HUES48 (cell line): ENCODE data around the gene AZIN2.

Experiments
- H3K27ac ChIP-seq: one replicate; pipeline ENCODE4 v1.7.0; 2013; ENCODE audit warnings: low read depth, low read length, inconsistent platforms
- H3K27me3 ChIP-seq: 2 replicates; pipeline ENCODE4 v1.6.1; 2013; ENCODE audit warnings: mild to moderate bottlenecking, low read length; ENCODE audit not compliant: control insufficient read depth, insufficient read depth
- H3K36me3 ChIP-seq: 2 replicates; pipeline ENCODE4 v1.6.1; 2013; ENCODE audit warnings: low read length; ENCODE audit not compliant: control insufficient read depth, insufficient read depth
- H3K4me1 ChIP-seq: 2 replicates; pipeline ENCODE4 v1.6.1; 2013; ENCODE audit warnings: mild to moderate bottlenecking, low read length; ENCODE audit not compliant: control insufficient read depth, insufficient read depth
- H3K4me3 ChIP-seq: 2 replicates; pipeline ENCODE4 v1.5.1; 2013; ENCODE audit warnings: mild to moderate bottlenecking, low read depth, low read length
- H3K9ac ChIP-seq: 2 replicates; pipeline ENCODE4 v1.6.1; 2013; ENCODE audit warnings: mild to moderate bottlenecking, low read depth, low read length, moderate library complexity
- H3K9me3 ChIP-seq: 2 replicates; pipeline ENCODE4 v1.6.1; 2013; ENCODE audit warnings: low read length; ENCODE audit not compliant: control insufficient read depth, insufficient read depth

AZIN2 gene

DNA sequence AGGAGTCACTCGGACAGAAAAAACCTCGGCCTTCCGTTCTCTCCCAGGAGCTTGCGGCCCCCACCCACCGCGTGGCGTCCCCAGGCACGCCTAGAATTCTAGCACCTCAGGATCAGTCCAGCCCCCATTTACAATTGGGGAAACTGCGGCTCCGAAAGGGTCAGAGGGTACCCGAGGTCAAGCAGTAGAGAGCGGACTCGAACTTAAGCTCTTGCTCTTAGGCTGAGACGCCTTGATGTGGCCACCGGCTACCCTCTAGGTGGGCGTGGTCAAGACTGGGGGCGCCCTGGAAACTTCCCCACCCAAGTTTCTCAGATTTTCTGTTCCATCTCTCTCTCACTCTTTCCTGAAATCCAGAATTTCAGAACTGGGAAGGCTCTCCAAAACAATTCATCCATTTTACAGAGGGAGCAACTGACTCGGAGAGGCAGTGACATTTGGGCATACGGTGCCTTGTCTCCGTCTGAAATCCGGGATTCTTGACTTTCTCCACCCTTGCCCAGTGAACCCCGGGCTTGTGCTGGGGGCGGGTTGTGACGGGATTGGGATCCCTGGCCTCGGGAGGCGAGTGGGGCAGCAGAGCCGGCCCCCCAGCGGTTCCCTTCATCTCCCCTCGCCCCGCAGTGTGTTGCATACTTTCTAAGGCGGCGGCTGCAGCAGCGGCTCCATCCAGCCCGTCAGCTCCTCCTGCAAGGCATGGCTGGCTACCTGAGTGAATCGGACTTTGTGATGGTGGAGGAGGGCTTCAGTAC is 777 bp downstream of the AZIN2 start:
- Histone ChIP-seq H3K4me1 (no peaks in the 10 kb centered on the region), H3K36me3 (no peaks in the 10 kb centered on the region), H3K9ac (no peak overlapping the region), H3K27me3 (peaks cover 60% of the 10 kb centered on the region), H3K4me3 (peak overlapping the region; percentile 76), H3K27ac (no peak overlapping the region), H3K9me3 (no peaks in the 10 kb centered on the region)

DNA sequence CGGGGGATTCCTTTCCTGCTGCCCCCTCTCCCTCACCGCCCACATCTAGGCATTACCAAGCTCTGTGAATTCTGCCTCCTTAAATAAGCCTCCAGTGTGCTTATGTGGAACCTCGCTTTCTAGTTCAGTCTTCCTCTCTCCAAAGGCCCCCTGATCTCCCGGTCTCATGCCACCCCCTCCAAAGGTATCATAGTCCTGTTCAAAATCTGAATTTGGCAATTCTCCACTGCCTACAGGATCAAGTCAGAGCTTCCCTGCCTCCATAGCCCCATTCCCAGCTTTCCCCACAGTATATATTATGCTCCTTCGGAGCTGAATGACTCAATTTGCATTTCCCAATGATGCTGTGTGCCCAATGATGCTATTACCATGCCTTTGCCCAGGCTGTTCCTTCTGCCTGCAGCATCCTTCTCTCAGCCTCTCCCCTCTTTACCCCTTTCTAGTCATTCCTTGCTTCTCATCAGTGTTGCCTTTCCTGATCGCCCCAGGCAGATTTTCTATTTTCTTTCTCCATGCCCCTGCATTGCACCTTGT is 1.7 kb downstream of the AZIN2 start:
- Histone ChIP-seq H3K4me1 (no peaks in the 10 kb centered on the region), H3K9ac (no peak overlapping the region), H3K27ac (no peak overlapping the region), H3K27me3 (peaks cover 60% of the 10 kb centered on the region), H3K4me3 (no peak overlapping the region), H3K9me3 (no peaks in the 10 kb centered on the region), H3K36me3 (no peaks in the 10 kb centered on the region)

DNA sequence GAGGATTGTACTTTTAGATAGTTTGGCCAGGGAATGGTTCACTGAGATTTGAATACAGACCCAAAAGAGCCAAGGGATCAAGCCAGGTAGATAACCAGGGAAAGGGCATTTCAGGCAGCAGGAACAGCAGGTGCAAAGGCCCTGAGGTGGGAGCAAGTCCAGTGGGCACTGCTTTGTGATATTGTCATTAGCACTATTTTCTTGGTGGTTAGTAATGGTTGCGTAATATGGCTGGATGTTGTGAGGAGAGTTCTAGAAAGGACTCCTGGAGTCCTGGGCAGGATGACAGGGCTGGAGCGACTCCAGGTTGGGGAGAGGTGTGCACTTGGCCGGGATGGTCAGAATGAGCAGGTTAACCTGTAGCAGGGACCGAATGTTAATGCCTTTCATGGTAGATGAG is 4.4 kb downstream of the AZIN2 start:
- Histone ChIP-seq H3K4me1 (no peaks in the 10 kb centered on the region), H3K9ac (no peak overlapping the region)

DNA sequence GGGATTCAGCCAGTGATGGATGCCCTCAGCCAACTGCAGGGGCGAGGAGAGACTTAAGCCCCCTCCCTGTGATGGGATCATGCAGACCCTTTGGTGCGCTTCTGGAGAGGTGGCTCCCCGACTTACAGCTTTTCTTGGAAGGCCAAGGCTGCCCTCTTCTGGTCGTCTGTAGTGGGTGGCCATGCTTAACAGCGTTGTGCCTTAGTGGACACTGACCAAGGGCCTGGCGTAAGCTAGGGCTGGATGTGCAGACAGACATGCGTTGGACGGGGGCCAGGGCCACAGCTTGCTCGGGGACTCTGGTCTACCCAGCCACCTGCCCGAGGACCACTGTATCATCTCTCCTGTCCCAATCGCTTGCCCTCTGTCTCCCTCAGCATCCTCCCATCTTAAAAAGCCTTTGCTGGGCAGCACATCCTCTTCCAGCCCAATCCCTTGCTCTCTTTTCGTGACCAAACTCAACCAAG is 5.5 kb downstream of the AZIN2 start:
- Histone ChIP-seq H3K27ac (no peak overlapping the region), H3K36me3 (no peaks in the 10 kb centered on the region), H3K27me3 (peaks cover 48% of the 10 kb centered on the region), H3K4me3 (no peak overlapping the region), H3K9me3 (no peaks in the 10 kb centered on the region), H3K9ac (no peak overlapping the region), H3K4me1 (no peaks in the 10 kb centered on the region)

More for the DNA sequence above, 4.4 kb downstream of the AZIN2 start:
- Histone ChIP-seq H3K27me3 (peaks cover 56% of the 10 kb centered on the region), H3K9me3 (no peaks in the 10 kb centered on the region), H3K4me3 (no peak overlapping the region), H3K27ac (no peak overlapping the region), H3K36me3 (no peaks in the 10 kb centered on the region)

DNA sequence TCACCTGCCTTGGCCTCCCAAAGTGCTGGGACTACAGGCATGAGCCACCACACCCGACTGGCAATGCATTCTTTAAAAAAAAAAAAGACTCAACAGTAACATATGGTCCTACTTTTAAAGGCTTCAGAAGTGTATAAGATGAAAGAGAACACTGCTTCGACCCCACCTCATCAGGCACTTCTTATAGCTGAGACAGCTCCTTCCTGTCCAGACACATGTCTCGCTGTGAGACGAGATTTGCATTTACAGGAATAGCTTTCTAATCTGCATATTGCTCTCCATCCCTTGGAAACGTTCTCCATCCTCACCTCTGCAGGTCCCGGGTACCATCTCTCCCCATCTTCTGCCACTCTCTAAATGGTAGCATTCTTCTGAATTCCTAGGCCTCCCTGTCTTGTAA is 6.7 kb downstream of the AZIN2 start:
- no peaks in the 10 kb centered on the region for H3K36me3 ChIP-seq
- 0 out of 2 replicates have a peak, but pooled peaks cover 3% of the 10 kb centered on the region for H3K4me1 ChIP-seq
- no peak overlapping the region for H3K9ac ChIP-seq
- H3K27ac ChIP-seq: no peak overlapping the region
- H3K9me3 ChIP-seq: no peaks in the 10 kb centered on the region
- H3K4me3 ChIP-seq: no peak overlapping the region
- H3K27me3 ChIP-seq: peaks cover 35% of the 10 kb centered on the region

DNA sequence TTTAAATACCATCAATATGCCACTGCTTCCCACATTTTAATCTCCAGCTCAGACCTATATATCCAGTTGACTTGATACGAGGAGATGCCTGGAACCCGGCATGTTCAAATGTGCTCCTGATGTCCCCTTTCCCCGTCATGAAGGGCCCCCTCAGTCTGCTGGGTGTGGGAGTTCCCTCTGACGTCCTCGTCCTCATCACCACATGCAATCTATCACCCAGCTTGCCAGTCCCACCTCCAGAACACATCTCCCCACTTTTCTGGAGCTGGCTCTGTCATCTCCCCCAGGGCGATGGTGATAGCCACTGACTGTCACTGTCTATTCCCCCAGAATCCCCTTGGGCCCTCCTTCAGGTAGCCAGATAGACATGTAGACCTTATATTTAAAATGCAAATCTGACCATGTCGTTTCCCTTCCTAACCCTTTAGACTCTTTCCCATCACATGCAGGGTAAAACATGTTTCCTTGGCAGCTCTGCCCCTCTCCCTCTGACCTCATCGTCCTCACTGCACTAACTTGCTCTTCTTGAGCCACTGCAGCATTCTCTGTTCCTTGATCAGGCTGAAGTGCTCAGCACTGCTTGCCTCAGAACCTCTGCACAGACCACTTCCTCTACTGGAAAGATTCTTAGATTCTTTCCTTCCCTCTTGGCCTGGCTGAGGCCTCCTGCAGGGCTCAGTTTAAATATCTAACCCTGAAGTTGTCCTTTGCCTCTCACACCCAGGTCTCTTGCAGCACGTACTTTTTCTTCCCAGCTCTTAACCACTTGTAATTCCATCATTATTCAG is 7.4 kb downstream of the AZIN2 start:
- Histone ChIP-seq H3K27me3 (peaks cover 29% of the 10 kb centered on the region), H3K9ac (no peak overlapping the region), H3K9me3 (no peaks in the 10 kb centered on the region), H3K36me3 (no peaks in the 10 kb centered on the region), H3K27ac (no peak overlapping the region), H3K4me3 (no peak overlapping the region), H3K4me1 (peaks cover 4% of the 10 kb centered on the region; the same call in 1 of the 2 replicates)

DNA sequence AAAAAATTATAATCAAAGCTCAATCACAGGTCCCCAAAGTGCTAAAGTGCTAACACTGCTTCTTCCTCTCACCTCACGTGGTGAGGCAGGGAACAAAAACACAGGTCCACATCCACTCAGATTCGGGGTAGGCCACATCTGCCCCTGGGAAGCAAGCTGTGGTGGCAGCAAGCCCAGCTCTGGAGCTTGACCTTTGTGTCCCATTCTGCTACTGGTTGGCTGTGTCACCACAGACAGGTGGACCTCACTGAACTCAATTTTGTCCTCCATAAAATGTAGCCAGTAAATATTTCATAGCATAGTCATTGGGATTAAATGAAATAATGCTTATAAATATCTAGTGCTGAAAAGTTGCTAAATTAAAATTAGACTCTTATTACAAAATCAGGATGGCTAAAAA is 8.5 kb downstream of the AZIN2 start:
- Histone ChIP-seq H3K4me1 (peaks cover 4% of the 10 kb centered on the region; the same call in 1 of the 2 replicates), H3K9ac (no peak overlapping the region), H3K27me3 (peaks cover 18% of the 10 kb centered on the region), H3K9me3 (no peaks in the 10 kb centered on the region), H3K27ac (no peak overlapping the region), H3K4me3 (no peak overlapping the region), H3K36me3 (no peaks in the 10 kb centered on the region)

DNA sequence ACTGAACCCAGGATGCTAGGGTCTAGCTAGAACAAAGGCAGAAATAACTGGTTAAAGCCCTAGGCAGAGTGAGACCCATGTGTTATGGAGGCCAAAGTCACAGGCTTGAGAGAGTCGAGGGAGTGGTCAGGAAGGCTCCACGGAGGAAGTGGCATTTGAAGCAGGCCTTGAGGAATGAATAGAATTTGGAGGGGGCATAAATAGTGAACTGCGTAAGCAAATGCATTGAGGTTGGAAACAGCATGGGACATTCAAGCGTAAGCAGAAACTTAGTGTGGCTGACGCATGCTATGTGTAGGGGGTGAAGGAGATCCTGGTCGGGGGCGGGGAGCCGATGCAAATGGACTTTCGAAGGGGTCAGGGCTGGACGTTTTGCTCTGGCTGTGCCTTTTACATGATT is 11.5 kb downstream of the AZIN2 start:
- Histone ChIP-seq H3K9ac (no peak overlapping the region), H3K27ac (no peak overlapping the region), H3K4me3 (no peak overlapping the region)

DNA sequence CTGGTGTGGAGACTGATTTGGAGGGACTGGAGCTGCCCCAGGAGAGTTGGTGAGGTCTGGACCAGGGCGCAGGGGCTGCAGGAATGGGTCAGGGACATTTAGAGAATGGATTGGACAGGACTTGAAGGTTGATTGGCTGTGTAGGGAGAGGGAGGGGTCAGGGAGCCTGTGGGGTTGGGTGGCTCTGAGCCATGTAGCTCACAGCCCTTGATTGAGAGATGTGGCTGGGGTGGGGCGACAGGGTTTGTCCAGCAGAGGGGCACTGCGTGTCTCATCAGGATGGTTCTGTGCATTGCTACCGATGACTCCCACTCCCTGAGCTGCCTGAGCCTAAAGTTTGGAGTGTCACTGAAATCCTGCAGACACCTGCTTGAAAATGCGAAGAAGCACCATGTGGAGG is 12.1 kb downstream of the AZIN2 start:
- Histone ChIP-seq H3K27me3 (no peaks in the 10 kb centered on the region), H3K27ac (no peak overlapping the region), H3K9me3 (no peaks in the 10 kb centered on the region), H3K4me1 (peaks cover 4% of the 10 kb centered on the region; the same call in 1 of the 2 replicates), H3K4me3 (no peak overlapping the region), H3K9ac (no peak overlapping the region), H3K36me3 (no peaks in the 10 kb centered on the region)

More for the DNA sequence above, 11.5 kb downstream of the AZIN2 start:
- Histone ChIP-seq H3K36me3 (no peaks in the 10 kb centered on the region), H3K9me3 (no peaks in the 10 kb centered on the region), H3K4me1 (peaks cover 4% of the 10 kb centered on the region; the same call in 1 of the 2 replicates), H3K27me3 (no peaks in the 10 kb centered on the region)

DNA sequence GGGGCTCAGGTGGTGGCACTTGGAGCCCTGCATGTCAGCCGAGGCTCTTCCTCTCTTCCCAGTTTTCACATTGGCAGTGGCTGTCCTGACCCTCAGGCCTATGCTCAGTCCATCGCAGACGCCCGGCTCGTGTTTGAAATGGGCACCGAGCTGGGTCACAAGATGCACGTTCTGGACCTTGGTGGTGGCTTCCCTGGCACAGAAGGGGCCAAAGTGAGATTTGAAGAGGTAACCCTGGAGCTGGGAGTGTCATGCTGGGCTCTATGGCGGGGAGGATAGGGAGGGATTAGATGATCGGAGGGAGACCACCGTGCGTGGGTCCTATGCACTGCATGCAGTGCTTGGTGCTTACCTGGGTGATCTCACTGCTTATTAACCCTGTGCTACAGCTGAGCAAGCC is 13.5 kb downstream of the AZIN2 start:
- Histone ChIP-seq H3K4me3 (no peak overlapping the region), H3K36me3 (no peaks in the 10 kb centered on the region), H3K27me3 (no peaks in the 10 kb centered on the region), H3K9me3 (no peaks in the 10 kb centered on the region), H3K27ac (no peak overlapping the region), H3K9ac (no peak overlapping the region), H3K4me1 (peaks cover 4% of the 10 kb centered on the region; the same call in 1 of the 2 replicates)
